GM12874 (cell line): Measurements from ENCODE around the gene SLC34A3.

Experiments
- CTCF ChIP-seq: IDR thresholded peaks from 2 replicates; pipeline ENCODE4 v1.5.1; 2011; ENCODE audit warnings: low read depth, mild to moderate bottlenecking, control low read depth, low read length, moderate library complexity; ENCODE audit not compliant: insufficient read depth

SLC34A3 gene

GRCh38 chr9:137252555-137253506 is 22.1 kb downstream of the SLC34A3 start:
- no peak for TF ChIP-seq CTCF

GRCh38 chr9:137253717-137254623 is 23.3 kb downstream of the SLC34A3 start:
- no peak for TF ChIP-seq CTCF

GRCh38 chr9:137254624-137255447 is 24.1 kb downstream of the SLC34A3 start, which contains the start of gene NELFB:
TSS of gene NELFB (plus strand) at chr9:137255327.
- TF ChIP-seq CTCF: no peak

GRCh38 chr9:137255448-137256114 is 24.9 kb downstream of the SLC34A3 start:
- no peak for TF ChIP-seq CTCF

- TF ChIP-seq CTCF: no peak
These were observed 25.7 kb downstream of the SLC34A3 start for GRCh38 chr9:137256362-137256761.

GRCh38 chr9:137256856-137257255 is 26.2 kb downstream of the SLC34A3 start:
- no peak for TF ChIP-seq CTCF
